OCI-LY7 (cell line): ENCODE results near the gene ELAVL3. TPM values are rescaled to one million over a fixed set of nuclear protein-coding genes. Genes with fewer than 3 reads are reported as not detected.

Experiments
- BruUV-seq: library from RNA; stranded (reverse); fragments of 400-500 nt; replicated peaks from 2 replicates; lab custom pipeline; 2021; lab: Mats Ljungman, UMichigan
- CTCF ChIA-PET: fragments of 300-600 bp; sonication (Branson Sonifier 250); formaldehyde crosslinking; loops from one replicate; lab custom pipeline; 2022; ENCODE audit warnings: antibody characterized with exemption; ENCODE audit not compliant: unreplicated experiment; lab: Charles Lee
- POLR2A ChIA-PET: fragments of 300-600 bp; sonication (Branson Sonifier 250); formaldehyde crosslinking; loops from one replicate; lab custom pipeline; 2022; ENCODE audit warnings: antibody characterized with exemption; lab: Charles Lee
- DNase-seq: peaks from one replicate; pipeline ENCODE4 v3.0.0-alpha.2; 2015; ENCODE audit warnings: low spot score
- H2AFZ ChIP-seq: fragments of 200-600 bp; sonication (generic), shearing (Covaris generic); 2 replicates; pipeline ENCODE4 v1.6.1; 2014; ENCODE audit warnings: mild to moderate bottlenecking, antibody characterized with exemption, low read length, moderate library complexity
- H3K27ac ChIP-seq: fragments of 200-600 bp; sonication (generic); 2 replicates; pipeline ENCODE4 v1.5.1; 2014; ENCODE audit warnings: mixed run types, low read depth, mild to moderate bottlenecking, moderate library complexity, low read length, inconsistent platforms; ENCODE audit not compliant: poor library complexity, severe bottlenecking
- H3K36me3 ChIP-seq: fragments of 200-600 bp; sonication (generic); 2 replicates; pipeline ENCODE4 v1.6.1; 2014; ENCODE audit warnings: mild to moderate bottlenecking, antibody characterized with exemption, low read length, moderate library complexity, mixed read lengths; ENCODE audit not compliant: insufficient read depth
- H3K4me1 ChIP-seq: fragments of 200-600 bp; sonication (generic); 2 replicates; pipeline ENCODE4 v1.5.1; 2014; ENCODE audit warnings: mild to moderate bottlenecking, low read length; ENCODE audit not compliant: insufficient read depth, poor library complexity, severe bottlenecking
- H3K4me2 ChIP-seq: fragments of 200-600 bp; sonication (generic); 2 replicates; pipeline ENCODE4 v1.6.1; 2014; ENCODE audit warnings: mild to moderate bottlenecking, low read length
- H3K4me3 ChIP-seq: fragments of 200-600 bp; sonication (generic); 2 replicates; pipeline ENCODE4 v1.5.1; 2014; ENCODE audit warnings: mild to moderate bottlenecking, low read depth, low read length; ENCODE audit not compliant: poor library complexity, severe bottlenecking
- H3K79me2 ChIP-seq: fragments of 200-600 bp; sonication (generic); 2 replicates; pipeline ENCODE4 v1.6.1; 2016; ENCODE audit warnings: low read depth, mild to moderate bottlenecking, low read length, moderate library complexity, mixed read lengths; ENCODE audit not compliant: insufficient read depth
- H3K9me2 ChIP-seq: fragments of 200-600 bp; sonication (generic); 2 replicates; pipeline ENCODE4 v1.6.1; 2016; ENCODE audit warnings: mild to moderate bottlenecking, low read length, mixed read lengths; ENCODE audit not compliant: insufficient read depth
- H3K9me3 ChIP-seq: fragments of 200-600 bp; sonication (generic); 2 replicates; pipeline ENCODE4 v1.6.1; 2014; ENCODE audit warnings: mild to moderate bottlenecking, mixed run types, low read length, mixed read lengths
- H4K20me1 ChIP-seq: fragments of 200-600 bp; sonication (generic); 2 replicates; pipeline ENCODE4 v1.6.1; 2014; ENCODE audit warnings: mild to moderate bottlenecking, antibody characterized with exemption, low read length, moderate library complexity, mixed read lengths; ENCODE audit not compliant: insufficient read depth
- EZH2phosphoT487 ChIP-seq: fragments of 200-600 bp; sonication (generic); IDR thresholded peaks from 2 replicates; pipeline ENCODE4 v1.6.1; 2018; ENCODE audit warnings: low read depth, borderline replicate concordance, mild to moderate bottlenecking, mixed run types, antibody characterized with exemption, low read length, moderate library complexity, mixed read lengths
- intact Hi-C: fragments of 100-400 bp; cut with micrococcal nuclease; formaldehyde crosslinking; loops from one replicate; pipeline ENCODE4 v1.10.0; 2022; ENCODE audit not compliant: unreplicated experiment
- microRNA-seq: library from miRNA; unstranded; fragments of <30 nt; microRNA quantifications from one replicate; pipeline ENCODE4 v1.2.0, GENCODE V29; 2022; ENCODE audit warnings: borderline replicate concordance
- small RNA-seq: library from RNA; depleted of rRNA; stranded (forward); fragments of <200 nt; gene quantifications from one replicate; pipeline ENCODE3, GENCODE V24; 2014
- total RNA-seq, 2 experiments: library from RNA; depleted of rRNA in 1 of 2; stranded (reverse); fragments of >200 nt in 1 of 2; shearing (Covaris generic) in 1 of 2; gene quantifications; 2 replicates each; pipeline ENCODE4 v1.2.3, GENCODE V29; 2014 to 2022
- TF ChIP-seq, protein P1 (sequence below): fragments of 200-600 bp; sonication (generic); conservative IDR thresholded peaks from 2 replicates; pipeline ENCODE4 v1.5.1; 2014; ENCODE audit warnings: mild to moderate bottlenecking, antibody characterized with exemption, low read length, moderate library complexity, mixed read lengths

ELAVL3 gene
- total RNA-seq, 2 experiments from 2014 or later: 0.30 to 0.95 TPM

GRCh38 chr19:11401808-11402543 is 78.9 kb downstream of the ELAVL3 start:
- CTCF ChIA-PET: no interaction called here
- POLR2A ChIA-PET: interaction anchor here (0.7 to 1.4 kb wide), 2 partner anchors 19 to 246 kb away, joined by 3 read pairs; no protein-coding TSS in a partner anchor
- intact Hi-C loops: no loop called here

More at GRCh38 chr19:11401808-11402543, 78.9 kb downstream of the ELAVL3 start:
- Histone ChIP-seq H3K4me1 (no peaks in the 10 kb centered on the region), H2AFZ (no peak overlapping the region), H3K4me3 (no peak overlapping the region), H3K36me3 (no peaks in the 10 kb centered on the region), H3K9me3 (no peaks in the 10 kb centered on the region), H3K27ac (no peak overlapping the region), H3K4me2 (no peak overlapping the region), H3K9me2 (no peaks in the 10 kb centered on the region), H4K20me1 (no peaks in the 10 kb centered on the region), H3K79me2 (no peaks in the 10 kb centered on the region)
- no peak for DNase-seq
- TF ChIP-seq, protein P1, sequence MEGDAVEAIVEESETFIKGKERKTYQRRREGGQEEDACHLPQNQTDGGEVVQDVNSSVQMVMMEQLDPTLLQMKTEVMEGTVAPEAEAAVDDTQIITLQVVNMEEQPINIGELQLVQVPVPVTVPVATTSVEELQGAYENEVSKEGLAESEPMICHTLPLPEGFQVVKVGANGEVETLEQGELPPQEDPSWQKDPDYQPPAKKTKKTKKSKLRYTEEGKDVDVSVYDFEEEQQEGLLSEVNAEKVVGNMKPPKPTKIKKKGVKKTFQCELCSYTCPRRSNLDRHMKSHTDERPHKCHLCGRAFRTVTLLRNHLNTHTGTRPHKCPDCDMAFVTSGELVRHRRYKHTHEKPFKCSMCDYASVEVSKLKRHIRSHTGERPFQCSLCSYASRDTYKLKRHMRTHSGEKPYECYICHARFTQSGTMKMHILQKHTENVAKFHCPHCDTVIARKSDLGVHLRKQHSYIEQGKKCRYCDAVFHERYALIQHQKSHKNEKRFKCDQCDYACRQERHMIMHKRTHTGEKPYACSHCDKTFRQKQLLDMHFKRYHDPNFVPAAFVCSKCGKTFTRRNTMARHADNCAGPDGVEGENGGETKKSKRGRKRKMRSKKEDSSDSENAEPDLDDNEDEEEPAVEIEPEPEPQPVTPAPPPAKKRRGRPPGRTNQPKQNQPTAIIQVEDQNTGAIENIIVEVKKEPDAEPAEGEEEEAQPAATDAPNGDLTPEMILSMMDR: no peak
- no peak for TF ChIP-seq EZH2phosphoT487
- BruUV-seq: no TSS peak

Small RNA genes within 50 kb of the gene (microRNA-seq; reads per million reads assigned to microRNA genes)
- 6.1 reads per million for gene MIR7974

Small RNA genes within 50 kb of the gene (small RNA-seq; reads per million reads assigned to genes)
- gene MIR7974 (1.0 reads per million, percentile 51 among the genes with 10 or more reads in this experiment), gene RF00019 (not detected), gene RN7SL833P (not detected)

Other genes with a start within 250 kb of the ELAVL3 start
- not detected in 2 replicates for gene ANGPTL8, start 241.4 kb downstream of the ELAVL3 start, total RNA-seq (2014; rRNA removed; shearing (Covaris generic))
- 1.0 TPM in 1 of 2 replicates, not detected in the other for gene ANGPTL8, start 241.4 kb downstream of the ELAVL3 start, total RNA-seq (2022)
- 16.6 and 24.1 TPM in 2 replicates for gene DOCK6, start 218.5 kb downstream of the ELAVL3 start, total RNA-seq (2014; rRNA removed; shearing (Covaris generic))
- gene DOCK6, start 218.5 kb downstream of the ELAVL3 start, total RNA-seq (2022): 74.6 and 78.2 TPM in 2 replicates
- not detected in 2 replicates for gene TSPAN16, start 184.9 kb downstream of the ELAVL3 start, total RNA-seq (2014; rRNA removed; shearing (Covaris generic))
- not detected in 2 replicates for gene TSPAN16, start 184.9 kb downstream of the ELAVL3 start, total RNA-seq (2022)
- gene RAB3D, start 141.4 kb downstream of the ELAVL3 start, total RNA-seq (2014; rRNA removed; shearing (Covaris generic)): 1.1 and 1.9 TPM in 2 replicates
- gene RAB3D, start 141.4 kb downstream of the ELAVL3 start, total RNA-seq (2022): 7.7 and 8.4 TPM in 2 replicates
- gene TMEM205, start 134.8 kb downstream of the ELAVL3 start, total RNA-seq (2014; rRNA removed; shearing (Covaris generic)): 58.4 and 58.9 TPM in 2 replicates
- 32.0 and 39.9 TPM in 2 replicates for gene TMEM205, start 134.8 kb downstream of the ELAVL3 start, total RNA-seq (2022)
- 13.3 and 14.1 TPM in 2 replicates for gene CCDC159, start 134.5 kb downstream of the ELAVL3 start, total RNA-seq (2014; rRNA removed; shearing (Covaris generic))
- 18.9 and 26.1 TPM in 2 replicates for gene CCDC159, start 134.5 kb downstream of the ELAVL3 start, total RNA-seq (2022)
- gene PLPPR2, start 125.6 kb downstream of the ELAVL3 start, total RNA-seq (2014; rRNA removed; shearing (Covaris generic)): 0.54 and 0.88 TPM in 2 replicates
- 2.7 and 3.6 TPM in 2 replicates for gene PLPPR2, start 125.6 kb downstream of the ELAVL3 start, total RNA-seq (2022)
- gene SWSAP1, start 106.4 kb downstream of the ELAVL3 start, total RNA-seq (2014; rRNA removed; shearing (Covaris generic)): 5.6 and 6.6 TPM in 2 replicates
- 5.6 and 6.8 TPM in 2 replicates for gene SWSAP1, start 106.4 kb downstream of the ELAVL3 start, total RNA-seq (2022)
- 9.9 and 19.6 TPM in 2 replicates for gene EPOR, start 96.7 kb downstream of the ELAVL3 start, total RNA-seq (2014; rRNA removed; shearing (Covaris generic))
- gene EPOR, start 96.7 kb downstream of the ELAVL3 start, total RNA-seq (2022): 11.3 and 15.7 TPM in 2 replicates
- 0.41 TPM in 1 of 2 replicates, not detected in the other for gene RGL3, start 61.7 kb downstream of the ELAVL3 start, total RNA-seq (2014; rRNA removed; shearing (Covaris generic))
- 0.49 and 0.61 TPM in 2 replicates for gene RGL3, start 61.7 kb downstream of the ELAVL3 start, total RNA-seq (2022)
- gene ODAD3, start 45.9 kb downstream of the ELAVL3 start, total RNA-seq (2014; rRNA removed; shearing (Covaris generic)): 0.28 and 0.57 TPM in 2 replicates
- 0.79 and 1.2 TPM in 2 replicates for gene ODAD3, start 45.9 kb downstream of the ELAVL3 start, total RNA-seq (2022)
- gene PRKCSH, start 45.4 kb downstream of the ELAVL3 start, total RNA-seq (2014; rRNA removed; shearing (Covaris generic)): 61.8 and 95.6 TPM in 2 replicates
- 271 and 297 TPM in 2 replicates for gene PRKCSH, start 45.4 kb downstream of the ELAVL3 start, total RNA-seq (2022)
- gene ZNF653, start 24.8 kb upstream of the ELAVL3 start, total RNA-seq (2014; rRNA removed; shearing (Covaris generic)): 12.3 and 14.1 TPM in 2 replicates
- gene ZNF653, start 24.8 kb upstream of the ELAVL3 start, total RNA-seq (2022): 17.9 and 21.5 TPM in 2 replicates
- gene ECSIT, start 48.1 kb upstream of the ELAVL3 start, total RNA-seq (2014; rRNA removed; shearing (Covaris generic)): 40.6 and 52.4 TPM in 2 replicates
- gene ECSIT, start 48.1 kb upstream of the ELAVL3 start, total RNA-seq (2022): 59.3 and 59.5 TPM in 2 replicates
- gene CNN1, start 57.8 kb upstream of the ELAVL3 start, total RNA-seq (2014; rRNA removed; shearing (Covaris generic)): not detected in 2 replicates
- not detected in 2 replicates for gene CNN1, start 57.8 kb upstream of the ELAVL3 start, total RNA-seq (2022)
- 48.9 and 60.5 TPM in 2 replicates for gene ELOF1, start 78.2 kb upstream of the ELAVL3 start, total RNA-seq (2014; rRNA removed; shearing (Covaris generic))
- 69.0 and 73.2 TPM in 2 replicates for gene ELOF1, start 78.2 kb upstream of the ELAVL3 start, total RNA-seq (2022)
- gene ACP5, start 96.6 kb upstream of the ELAVL3 start, total RNA-seq (2014; rRNA removed; shearing (Covaris generic)): 13.3 and 21.6 TPM in 2 replicates
- gene ACP5, start 96.6 kb upstream of the ELAVL3 start, total RNA-seq (2022): 16.3 and 17.4 TPM in 2 replicates
- gene ZNF627, start 116.4 kb upstream of the ELAVL3 start, total RNA-seq (2014; rRNA removed; shearing (Covaris generic)): 8.0 and 11.0 TPM in 2 replicates
- gene ZNF627, start 116.4 kb upstream of the ELAVL3 start, total RNA-seq (2022): 16.0 and 16.8 TPM in 2 replicates